ENCODE data around the gene ARIH2. TPM values are rescaled to one million over a fixed set of nuclear protein-coding genes. Genes with fewer than 3 reads are reported as not detected.

Gene ARIH2
- total RNA-seq, 2 donors from 2014 or later = 70.9 to 125 TPM

GRCh38 chr3:48934333-48934991 lies 15.8 kb downstream of the ARIH2 start:
- no peaks in the 10 kb centered on the region for H3K27me3 ChIP-seq (replicated peaks; ENCODE audit: insufficient read depth)
- 89% methylated on average over 5 of the region's 5 CpGs for WGBS
- intact Hi-C loops (cut with DNase I) = no loop called here
- H3K36me3 ChIP-seq = no peaks in the 10 kb centered on the region
- DNase-seq (ENCODE audit: low spot score) = no peak
- peaks cover 5% of the 10 kb centered on the region for H3K4me1 ChIP-seq (replicated peaks)
- no peak overlapping the region for H3K4me3 ChIP-seq
- TF ChIP-seq POLR2A (IDR thresholded peaks at IDR 0.05) = no peak
- no peak for TF ChIP-seq POLR2AphosphoS5 (IDR thresholded peaks at IDR 0.05)
- TF ChIP-seq, protein P1, sequence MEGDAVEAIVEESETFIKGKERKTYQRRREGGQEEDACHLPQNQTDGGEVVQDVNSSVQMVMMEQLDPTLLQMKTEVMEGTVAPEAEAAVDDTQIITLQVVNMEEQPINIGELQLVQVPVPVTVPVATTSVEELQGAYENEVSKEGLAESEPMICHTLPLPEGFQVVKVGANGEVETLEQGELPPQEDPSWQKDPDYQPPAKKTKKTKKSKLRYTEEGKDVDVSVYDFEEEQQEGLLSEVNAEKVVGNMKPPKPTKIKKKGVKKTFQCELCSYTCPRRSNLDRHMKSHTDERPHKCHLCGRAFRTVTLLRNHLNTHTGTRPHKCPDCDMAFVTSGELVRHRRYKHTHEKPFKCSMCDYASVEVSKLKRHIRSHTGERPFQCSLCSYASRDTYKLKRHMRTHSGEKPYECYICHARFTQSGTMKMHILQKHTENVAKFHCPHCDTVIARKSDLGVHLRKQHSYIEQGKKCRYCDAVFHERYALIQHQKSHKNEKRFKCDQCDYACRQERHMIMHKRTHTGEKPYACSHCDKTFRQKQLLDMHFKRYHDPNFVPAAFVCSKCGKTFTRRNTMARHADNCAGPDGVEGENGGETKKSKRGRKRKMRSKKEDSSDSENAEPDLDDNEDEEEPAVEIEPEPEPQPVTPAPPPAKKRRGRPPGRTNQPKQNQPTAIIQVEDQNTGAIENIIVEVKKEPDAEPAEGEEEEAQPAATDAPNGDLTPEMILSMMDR (IDR thresholded peaks at IDR 0.05) = no peak
- no peak overlapping the region for H3K27ac ChIP-seq
- no peaks in the 10 kb centered on the region for H3K9me3 ChIP-seq

- intact Hi-C loops (cut with DNase I) = no loop called here
- Histone ChIP-seq H3K4me3 (no peak overlapping the region), H3K4me1 (replicated peaks) (peaks cover 5% of the 10 kb centered on the region), H3K27me3 (replicated peaks; ENCODE audit: insufficient read depth) (no peaks in the 10 kb centered on the region), H3K9me3 (no peaks in the 10 kb centered on the region), H3K36me3 (no peaks in the 10 kb centered on the region), H3K27ac (no peak overlapping the region)
- no peak for DNase-seq (ENCODE audit: low spot score)
- 89% methylated on average over 4 of the region's 4 CpGs for WGBS
- TF ChIP-seq POLR2A (IDR thresholded peaks at IDR 0.05) (no peak), POLR2AphosphoS5 (IDR thresholded peaks at IDR 0.05) (no peak)
- TF ChIP-seq, protein P1 (IDR thresholded peaks at IDR 0.05) = no peak
Measured at GRCh38 chr3:48935530-48935929, 16.9 kb downstream of the ARIH2 start.

- no peaks in the 10 kb centered on the region for H3K36me3 ChIP-seq
- no peak overlapping the region for H3K4me3 ChIP-seq
- DNase-seq (ENCODE audit: low spot score) = no peak
- no peaks in the 10 kb centered on the region for H3K4me1 ChIP-seq (replicated peaks)
- no peak overlapping the region for H3K27ac ChIP-seq
- no peaks in the 10 kb centered on the region for H3K27me3 ChIP-seq (replicated peaks; ENCODE audit: insufficient read depth)
- no peaks in the 10 kb centered on the region for H3K9me3 ChIP-seq
- TF ChIP-seq, protein P1 (IDR thresholded peaks at IDR 0.05) = no peak
- no peak for TF ChIP-seq POLR2A (IDR thresholded peaks at IDR 0.05)
- no peak for TF ChIP-seq POLR2AphosphoS5 (IDR thresholded peaks at IDR 0.05)
- intact Hi-C loops (cut with DNase I) = no loop called here
Measured at GRCh38 chr3:48938156-48938555, 19.5 kb downstream of the ARIH2 start.

DNA sequence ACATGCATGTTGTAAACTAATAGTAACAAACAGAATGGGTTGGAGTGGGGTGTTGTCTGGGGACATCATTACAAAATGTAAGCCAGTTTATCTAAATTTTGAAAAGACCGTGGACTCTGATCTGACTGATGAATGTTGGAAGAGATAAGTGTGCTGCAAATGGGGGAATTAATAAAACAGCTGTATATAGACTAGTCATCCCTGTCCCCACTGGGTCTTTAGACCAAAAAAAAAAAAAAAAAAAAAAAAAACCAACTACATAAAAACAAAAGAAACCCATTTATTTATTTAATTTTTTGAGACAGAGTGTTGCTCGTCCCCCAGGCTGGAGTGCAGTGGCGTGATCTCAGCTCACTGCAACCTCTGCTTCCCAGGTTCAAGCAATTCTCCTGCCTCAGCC lies 20.0 kb downstream of the ARIH2 start:
- H3K9me3 ChIP-seq = no peaks in the 10 kb centered on the region
- no peaks in the 10 kb centered on the region for H3K4me1 ChIP-seq (replicated peaks)
- DNase-seq (ENCODE audit: low spot score) = no peak
- TF ChIP-seq, protein P1 (IDR thresholded peaks at IDR 0.05) = no peak
- TF ChIP-seq POLR2A (IDR thresholded peaks at IDR 0.05) (no peak), POLR2AphosphoS5 (IDR thresholded peaks at IDR 0.05) (no peak)
- H3K36me3 ChIP-seq = no peaks in the 10 kb centered on the region
- no peak overlapping the region for H3K4me3 ChIP-seq
- 94% methylated on average over 3 of the region's 3 CpGs for WGBS
- no peaks in the 10 kb centered on the region for H3K27me3 ChIP-seq (replicated peaks; ENCODE audit: insufficient read depth)
- intact Hi-C loops (cut with DNase I) = no loop called here
- no peak overlapping the region for H3K27ac ChIP-seq

GRCh38 chr3:48945432-48945831 lies 26.8 kb downstream of the ARIH2 start:
- TF ChIP-seq POLR2AphosphoS5 (IDR thresholded peaks at IDR 0.05) (no peak), POLR2A (IDR thresholded peaks at IDR 0.05) (no peak)
- TF ChIP-seq, protein P1 (IDR thresholded peaks at IDR 0.05) = no peak
- intact Hi-C loops (cut with DNase I) = no loop called here
- no peak overlapping the region for H3K27ac ChIP-seq
- no peak overlapping the region for H3K4me3 ChIP-seq
- H3K9me3 ChIP-seq = no peaks in the 10 kb centered on the region
- DNase-seq (ENCODE audit: low spot score) = no peak
- H3K4me1 ChIP-seq (replicated peaks) = no peaks in the 10 kb centered on the region
- no peaks in the 10 kb centered on the region for H3K27me3 ChIP-seq (replicated peaks; ENCODE audit: insufficient read depth)
- H3K36me3 ChIP-seq = no peaks in the 10 kb centered on the region
- 91% methylated on average over 2 of the region's 2 CpGs for WGBS
